Kidney epithelial cell (primary cell): ENCODE results near the gene CACNA1S. TPM values are rescaled to one million over a fixed set of nuclear protein-coding genes. Genes with fewer than 3 reads are reported as not detected.

Experiments used
- DNase-seq: peaks from one replicate; pipeline ENCODE4 v3.0.0-alpha.2; 2010; ENCODE audit warnings: low read depth
- H3K27me3 ChIP-seq: 2 replicates; pipeline ENCODE4 v1.6.0; 2011; ENCODE audit warnings: low read length; ENCODE audit not compliant: control insufficient read depth, insufficient read depth
- H3K36me3 ChIP-seq: 2 replicates; pipeline ENCODE4 v1.5.1; 2011; ENCODE audit warnings: low read length; ENCODE audit not compliant: control insufficient read depth, insufficient read depth
- H3K4me3 ChIP-seq: 2 replicates; pipeline ENCODE4 v1.5.1; 2011; ENCODE audit warnings: low read depth, mild to moderate bottlenecking, control low read depth, low read length
- total RNA-seq: library from RNA; depleted of rRNA; stranded (reverse); fragments of >200 nt; gene quantifications from 2 replicates; pipeline ENCODE4 v1.2.3, GENCODE V29; 2015
- TF ChIP-seq, protein P1 (sequence below): IDR thresholded peaks from 2 replicates; pipeline ENCODE4 v1.5.1; 2011; ENCODE audit warnings: mild to moderate bottlenecking, moderate library complexity, low read length, control low read depth, inconsistent platforms; ENCODE audit not compliant: insufficient read depth, poor library complexity, severe bottlenecking

The CACNA1S gene
- total RNA-seq, 1 donor from 2014 or later = not detected

DNA sequence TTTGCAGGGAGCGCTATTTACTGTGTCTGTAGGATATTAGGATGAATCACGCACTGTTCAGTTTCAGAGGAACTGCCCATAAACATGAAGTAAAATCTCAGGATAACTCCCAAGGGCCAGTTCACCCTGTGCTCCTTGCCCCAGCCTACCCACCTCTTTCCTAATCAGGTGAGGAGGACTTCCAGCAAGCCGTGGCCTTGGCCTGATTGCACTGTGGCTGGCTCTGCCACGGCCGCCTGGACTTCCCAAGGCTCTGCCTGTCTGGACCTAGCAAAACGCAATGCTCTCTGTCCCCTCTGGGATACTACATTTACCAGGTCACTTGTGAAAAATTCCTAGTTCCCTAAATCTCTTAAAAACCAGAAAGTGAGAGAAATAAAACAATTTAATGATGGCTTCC lies 22.2 kb upstream of the CACNA1S start:
- no peaks in the 10 kb centered on the region for H3K27me3 ChIP-seq
- no peak overlapping the region for H3K4me3 ChIP-seq
- TF ChIP-seq, protein P1, sequence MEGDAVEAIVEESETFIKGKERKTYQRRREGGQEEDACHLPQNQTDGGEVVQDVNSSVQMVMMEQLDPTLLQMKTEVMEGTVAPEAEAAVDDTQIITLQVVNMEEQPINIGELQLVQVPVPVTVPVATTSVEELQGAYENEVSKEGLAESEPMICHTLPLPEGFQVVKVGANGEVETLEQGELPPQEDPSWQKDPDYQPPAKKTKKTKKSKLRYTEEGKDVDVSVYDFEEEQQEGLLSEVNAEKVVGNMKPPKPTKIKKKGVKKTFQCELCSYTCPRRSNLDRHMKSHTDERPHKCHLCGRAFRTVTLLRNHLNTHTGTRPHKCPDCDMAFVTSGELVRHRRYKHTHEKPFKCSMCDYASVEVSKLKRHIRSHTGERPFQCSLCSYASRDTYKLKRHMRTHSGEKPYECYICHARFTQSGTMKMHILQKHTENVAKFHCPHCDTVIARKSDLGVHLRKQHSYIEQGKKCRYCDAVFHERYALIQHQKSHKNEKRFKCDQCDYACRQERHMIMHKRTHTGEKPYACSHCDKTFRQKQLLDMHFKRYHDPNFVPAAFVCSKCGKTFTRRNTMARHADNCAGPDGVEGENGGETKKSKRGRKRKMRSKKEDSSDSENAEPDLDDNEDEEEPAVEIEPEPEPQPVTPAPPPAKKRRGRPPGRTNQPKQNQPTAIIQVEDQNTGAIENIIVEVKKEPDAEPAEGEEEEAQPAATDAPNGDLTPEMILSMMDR = no peak
- DNase-seq = no peak
- H3K36me3 ChIP-seq = no peaks in the 10 kb centered on the region

- no peak overlapping the region for H3K4me3 ChIP-seq
- peaks cover 2% of the 10 kb centered on the region for H3K27me3 ChIP-seq
- no peaks in the 10 kb centered on the region for H3K36me3 ChIP-seq
- TF ChIP-seq, protein P1 = no peak
- DNase-seq = no peak
Observed at GRCh38 chr1:201131398-201131797, 19.2 kb upstream of the CACNA1S start.

GRCh38 chr1:201128962-201129361 lies 16.7 kb upstream of the CACNA1S start:
- Histone ChIP-seq H3K36me3 (no peaks in the 10 kb centered on the region), H3K27me3 (peaks cover 9% of the 10 kb centered on the region), H3K4me3 (no peak overlapping the region)
- DNase-seq = no peak
- TF ChIP-seq, protein P1 = no peak

GRCh38 chr1:201128476-201128875 lies 16.2 kb upstream of the CACNA1S start:
- peaks cover 10% of the 10 kb centered on the region for H3K27me3 ChIP-seq
- TF ChIP-seq, protein P1 = no peak
- H3K36me3 ChIP-seq = no peaks in the 10 kb centered on the region
- no peak overlapping the region for H3K4me3 ChIP-seq
- no peak for DNase-seq

DNA sequence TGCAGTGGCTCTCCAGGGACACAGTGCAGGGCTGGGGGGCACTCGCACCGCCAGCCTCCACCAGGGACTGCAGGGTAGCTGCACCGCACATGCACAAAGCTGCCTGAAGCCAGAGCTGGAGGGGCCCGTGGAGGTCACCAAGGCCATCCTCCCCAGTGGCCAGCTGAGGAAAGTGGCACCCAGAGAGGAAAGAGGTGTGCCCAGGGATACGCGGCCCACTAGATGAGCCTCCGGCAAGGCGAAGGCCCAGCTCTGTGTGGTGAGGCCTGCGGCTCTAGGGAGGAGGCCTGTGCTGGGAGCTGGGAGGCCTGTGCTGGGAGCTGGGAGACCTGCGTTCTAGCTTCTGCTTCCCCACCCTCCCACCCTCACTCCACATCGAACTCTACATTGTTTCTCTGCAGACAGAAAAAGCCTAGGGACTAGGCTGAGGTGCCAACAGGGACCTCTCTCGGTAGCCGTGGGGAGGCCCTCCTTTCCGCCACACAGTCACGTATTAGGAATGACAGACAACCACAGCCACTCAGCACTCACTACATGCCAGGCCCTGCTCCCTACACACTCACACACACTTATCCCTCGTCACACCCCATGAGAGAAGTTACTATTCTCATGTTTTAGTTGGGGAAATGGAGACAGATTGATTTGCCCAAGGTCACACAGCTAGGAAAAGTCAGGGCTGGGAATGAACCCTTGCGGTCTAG lies 15.7 kb upstream of the CACNA1S start:
- no peaks in the 10 kb centered on the region for H3K36me3 ChIP-seq
- H3K27me3 ChIP-seq = peaks cover 12% of the 10 kb centered on the region
- TF ChIP-seq, protein P1 = no peak
- H3K4me3 ChIP-seq = no peak overlapping the region
- no peak for DNase-seq
